BE2C (cell line): Measurements from ENCODE around the gene SIGLEC7.

Source experiments
- DNase-seq: peaks from one replicate; pipeline ENCODE4 v3.0.0-alpha.2; 2020
- H3K27me3 ChIP-seq: fragments of 250-450 bp; sonication (Bioruptor Pico); 2 replicates; pipeline ENCODE4 v1.5.1; 2020; ENCODE audit warnings: mild to moderate bottlenecking
- H3K36me3 ChIP-seq: fragments of 250-450 bp; sonication (Bioruptor Pico); 2 replicates; pipeline ENCODE4 v1.5.1; 2020; ENCODE audit warnings: mild to moderate bottlenecking
- H3K4me1 ChIP-seq: fragments of 250-450 bp; sonication (Bioruptor Pico); 2 replicates; pipeline ENCODE4 v1.5.1; 2020
- H3K4me3 ChIP-seq: 2 replicates; pipeline ENCODE4 v1.5.1; 2011; ENCODE audit warnings: low read depth, low read length
- H3K9me3 ChIP-seq: fragments of 250-450 bp; sonication (Bioruptor Pico); 2 replicates; pipeline ENCODE4 v1.5.1; 2020
- CTCF ChIP-seq: IDR thresholded peaks from 2 replicates; pipeline ENCODE4 v1.5.1; 2012; ENCODE audit warnings: mild to moderate bottlenecking, low read depth, low read length

Gene SIGLEC7

GRCh38 chr19:51145916-51146493 lies 3.9 kb downstream of the SIGLEC7 start:
- no peak for TF ChIP-seq CTCF
- H3K4me1 ChIP-seq = no peaks in the 10 kb centered on the region
- peaks cover 39% of the 10 kb centered on the region for H3K27me3 ChIP-seq
- no peak for DNase-seq
- no peak overlapping the region for H3K4me3 ChIP-seq
- no peaks in the 10 kb centered on the region for H3K36me3 ChIP-seq
- H3K9me3 ChIP-seq = no peaks in the 10 kb centered on the region

- Histone ChIP-seq H3K4me1 (no peaks in the 10 kb centered on the region), H3K36me3 (no peaks in the 10 kb centered on the region), H3K9me3 (no peaks in the 10 kb centered on the region), H3K27me3 (peaks cover 33% of the 10 kb centered on the region), H3K4me3 (no peak overlapping the region)
- no peak for TF ChIP-seq CTCF
- no peak for DNase-seq
Observed at GRCh38 chr19:51146751-51147150, 4.7 kb downstream of the SIGLEC7 start.

GRCh38 chr19:51147663-51148062 lies 5.6 kb downstream of the SIGLEC7 start:
- H3K4me3 ChIP-seq = no peak overlapping the region

DNA sequence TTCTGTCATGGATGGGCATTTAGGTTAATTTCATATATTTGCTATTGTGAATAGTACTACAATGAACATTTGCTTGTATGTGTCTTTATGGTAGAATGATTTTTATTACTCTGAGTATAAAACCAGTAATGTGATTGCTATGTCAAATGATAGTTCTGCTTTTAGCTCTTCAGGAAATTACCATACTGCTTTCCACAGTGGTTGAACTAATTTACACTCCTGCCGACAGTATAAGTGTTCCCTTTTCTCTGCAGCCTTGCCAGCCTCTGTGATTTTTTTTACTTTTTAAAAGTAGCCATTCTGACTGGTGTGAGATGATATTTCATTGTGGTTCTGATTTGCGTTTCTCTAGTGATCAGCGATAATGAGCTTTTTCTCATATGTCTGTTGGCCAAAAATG lies 6.5 kb downstream of the SIGLEC7 start:
- H3K4me1 ChIP-seq = no peaks in the 10 kb centered on the region
- H3K4me3 ChIP-seq = no peak overlapping the region
- H3K27me3 ChIP-seq = peaks cover 40% of the 10 kb centered on the region
- H3K36me3 ChIP-seq = no peaks in the 10 kb centered on the region
- H3K9me3 ChIP-seq = no peaks in the 10 kb centered on the region
- no peak for DNase-seq
- no peak for TF ChIP-seq CTCF

More at GRCh38 chr19:51147663-51148062, 5.6 kb downstream of the SIGLEC7 start:
- TF ChIP-seq CTCF = no peak
- Histone ChIP-seq H3K36me3 (no peaks in the 10 kb centered on the region), H3K27me3 (peaks cover 36% of the 10 kb centered on the region), H3K9me3 (no peaks in the 10 kb centered on the region), H3K4me1 (no peaks in the 10 kb centered on the region)
- no peak for DNase-seq

DNA sequence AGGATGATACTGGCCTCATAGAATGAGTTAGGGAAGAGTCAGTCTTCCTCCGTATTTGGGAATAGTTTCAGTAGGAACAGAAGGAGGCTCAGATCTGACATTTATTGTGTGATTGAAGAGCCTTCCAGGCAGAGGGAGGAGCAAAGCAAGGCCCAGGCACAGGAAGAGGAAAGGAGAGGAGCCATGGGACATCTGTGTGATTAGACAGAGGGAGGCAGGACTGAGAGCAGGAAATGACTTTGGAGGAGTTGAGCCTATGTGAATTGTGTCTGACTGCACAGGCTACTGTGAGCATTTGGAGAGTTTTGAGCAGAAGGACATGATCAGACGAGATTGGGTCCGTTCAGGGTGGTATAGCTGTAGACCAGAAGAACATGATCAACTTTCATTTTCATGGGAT lies 8.5 kb downstream of the SIGLEC7 start:
- no peak for TF ChIP-seq CTCF
- no peak for DNase-seq
- H3K36me3 ChIP-seq = no peaks in the 10 kb centered on the region
- H3K9me3 ChIP-seq = no peaks in the 10 kb centered on the region
- no peaks in the 10 kb centered on the region for H3K4me1 ChIP-seq
- H3K27me3 ChIP-seq = peaks cover 38% of the 10 kb centered on the region
- H3K4me3 ChIP-seq = no peak overlapping the region

GRCh38 chr19:51156710-51157109 lies 14.6 kb downstream of the SIGLEC7 start:
- DNase-seq = no peak
- no peaks in the 10 kb centered on the region for H3K36me3 ChIP-seq
- H3K9me3 ChIP-seq = no peaks in the 10 kb centered on the region
- H3K4me3 ChIP-seq = no peak overlapping the region
- H3K4me1 ChIP-seq = no peaks in the 10 kb centered on the region
- H3K27me3 ChIP-seq = peaks cover 19% of the 10 kb centered on the region
- no peak for TF ChIP-seq CTCF
